ENCODE data around the gene IL17RD. TPM values are rescaled to one million over a fixed set of nuclear protein-coding genes. Genes with fewer than 3 reads are reported as not detected.

Gene IL17RD
- total and polyA plus RNA-seq, 2 of the 13 experiments (the other 11 are each of a cell fraction or from before 2014, with no cell fraction given): 0.28 to 0.31 TPM

- TF ChIP-seq ZNF691 (CRISPR knock-in tag; IDR thresholded peaks at IDR 0.05; ENCODE audit: borderline replicate concordance, low read depth): 0 out of 2 replicates have a peak, but pooled peaks have one; percentile 14
- TF ChIP-seq KDM1A (CRISPR knock-in tag; IDR thresholded peaks at IDR 0.05): no peak
- TF ChIP-seq KDM4B (CRISPR knock-in tag; IDR thresholded peaks at IDR 0.05): no peak
- TF ChIP-seq ATRX (CRISPR knock-in tag; IDR thresholded peaks at IDR 0.05; ENCODE audit: borderline replicate concordance): no peak
- 0 out of 2 replicates have a peak, but pooled peaks have one; percentile 9 for TF ChIP-seq RXRB (CRISPR knock-in tag; IDR thresholded peaks at IDR 0.05; ENCODE audit: borderline replicate concordance)
- peak; percentile 32 for TF ChIP-seq RBM39 (IDR thresholded peaks at IDR 0.05; ENCODE audit: low read depth, low read length, poor library complexity, severe bottlenecking)
- peak; percentile 56; the same call in 1 of the 2 replicates for TF ChIP-seq NR0B2 (CRISPR knock-in tag; IDR thresholded peaks at IDR 0.05)
- no peak for TF ChIP-seq ZNF260 (CRISPR knock-in tag; IDR thresholded peaks at IDR 0.05; ENCODE audit: borderline replicate concordance, low read depth)
- TF ChIP-seq THAP11 (CRISPR knock-in tag; IDR thresholded peaks at IDR 0.05): no peak
- no peak for TF ChIP-seq NFIB (CRISPR knock-in tag; IDR thresholded peaks at IDR 0.05; ENCODE audit: borderline replicate concordance)
- peak; percentile 43 for TF ChIP-seq AGO2 (optimal IDR thresholded peaks at IDR 0.05; ENCODE audit: low read depth, low read length)
- TF ChIP-seq CCAR2 (optimal IDR thresholded peaks at IDR 0.05; ENCODE audit: low read depth, low read length): no peak
- TF ChIP-seq ZNF776 (CRISPR knock-in tag; IDR thresholded peaks at IDR 0.05): peak; percentile 70; the same call in 1 of the 2 replicates
- TF ChIP-seq KLF15 (CRISPR knock-in tag; IDR thresholded peaks at IDR 0.05; ENCODE audit: borderline replicate concordance): 0 out of 2 replicates have a peak, but pooled peaks have one; percentile 54
- TF ChIP-seq RARA (CRISPR knock-in tag; IDR thresholded peaks at IDR 0.05): 0 out of 2 replicates have a peak, but pooled peaks have one; percentile 19
- 0 out of 2 replicates have a peak, but pooled peaks have one; percentile 33 for TF ChIP-seq ZSCAN29 (CRISPR knock-in tag; conservative IDR thresholded peaks at IDR 0.05)
- 0 out of 2 replicates have a peak, but pooled peaks have one; percentile 22 for TF ChIP-seq NR2C2 (CRISPR knock-in tag; IDR thresholded peaks at IDR 0.05; ENCODE audit: borderline replicate concordance)
- TF ChIP-seq HNRNPH1 (optimal IDR thresholded peaks at IDR 0.05; ENCODE audit: low read depth, low read length): no peak
- TF ChIP-seq, protein P1, sequence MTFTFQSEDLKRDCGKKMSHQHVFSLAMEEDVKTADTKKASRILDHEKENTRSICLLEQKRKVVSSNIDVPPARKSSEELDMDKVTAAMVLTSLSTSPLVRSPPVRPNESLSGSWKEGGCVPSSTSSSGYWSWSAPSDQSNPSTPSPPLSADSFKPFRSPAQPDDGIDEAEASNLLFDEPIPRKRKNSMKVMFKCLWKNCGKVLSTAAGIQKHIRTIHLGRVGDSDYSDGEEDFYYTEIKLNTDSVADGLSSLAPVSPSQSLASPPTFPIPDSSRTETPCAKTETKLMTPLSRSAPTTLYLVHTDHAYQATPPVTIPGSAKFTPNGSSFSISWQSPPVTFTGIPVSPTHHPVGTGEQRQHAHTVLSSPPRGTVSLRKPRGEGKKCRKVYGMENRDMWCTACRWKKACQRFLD (CRISPR knock-in tag; IDR thresholded peaks at IDR 0.05; ENCODE audit: borderline replicate concordance): no peak
- peak; percentile 58 for TF ChIP-seq SAP130 (CRISPR knock-in tag; IDR thresholded peaks at IDR 0.05; ENCODE audit: low read depth)
- TF ChIP-seq NBN (conservative IDR thresholded peaks at IDR 0.05): no peak
- TF ChIP-seq STAG1 (CRISPR knock-in tag; IDR thresholded peaks at IDR 0.05): 0 out of 2 replicates have a peak, but pooled peaks have one; percentile 9
- no peak for TF ChIP-seq HCFC1 (IDR thresholded peaks at IDR 0.05; ENCODE audit: low read depth, low read length)
- 0 out of 2 replicates have a peak, but pooled peaks have one; percentile 24 for TF ChIP-seq ZNF33B (CRISPR knock-in tag; IDR thresholded peaks at IDR 0.05)
- TF ChIP-seq MTA3 (CRISPR knock-in tag; IDR thresholded peaks at IDR 0.05): no peak
- TF ChIP-seq PHF8 (CRISPR knock-in tag; IDR thresholded peaks at IDR 0.05): peak; percentile 62
- no peak for TF ChIP-seq ZNF44 (CRISPR knock-in tag; IDR thresholded peaks at IDR 0.05)
These were observed 86.3 kb downstream of the IL17RD start (continued) for GRCh38 chr3:57078635-57079473.

All from HepG2 (cell line).